Nucleus accumbens (tissue), 56 donors: Measurements from ENCODE around the gene OPCML.

Experiments
- DNase-seq, 56 donors: peaks; one replicate each; lab custom pipeline; 2025; lab: John Stamatoyannopoulos, UW

Gene OPCML

DNA sequence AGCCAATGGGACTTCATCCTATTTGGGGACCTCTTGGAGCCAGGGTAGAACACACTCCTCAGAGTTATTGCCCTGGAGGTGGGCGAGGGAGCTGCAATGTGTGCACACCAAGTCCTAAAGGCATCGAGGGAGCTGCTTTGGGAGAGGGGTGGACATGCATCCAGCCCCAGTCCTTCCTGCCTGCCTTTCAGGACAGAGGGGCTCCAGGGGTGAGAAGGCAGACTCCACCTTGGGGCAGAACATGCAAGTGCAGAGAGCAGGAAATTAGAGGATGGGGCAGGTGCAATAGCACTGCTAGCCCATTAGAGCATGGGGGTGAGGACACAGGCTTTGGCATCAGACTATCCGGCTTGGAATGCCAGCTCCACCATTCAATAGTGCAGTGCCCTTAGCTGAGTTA, 288.5 kb downstream of the OPCML start:
- no peak for DNase-seq

DNA sequence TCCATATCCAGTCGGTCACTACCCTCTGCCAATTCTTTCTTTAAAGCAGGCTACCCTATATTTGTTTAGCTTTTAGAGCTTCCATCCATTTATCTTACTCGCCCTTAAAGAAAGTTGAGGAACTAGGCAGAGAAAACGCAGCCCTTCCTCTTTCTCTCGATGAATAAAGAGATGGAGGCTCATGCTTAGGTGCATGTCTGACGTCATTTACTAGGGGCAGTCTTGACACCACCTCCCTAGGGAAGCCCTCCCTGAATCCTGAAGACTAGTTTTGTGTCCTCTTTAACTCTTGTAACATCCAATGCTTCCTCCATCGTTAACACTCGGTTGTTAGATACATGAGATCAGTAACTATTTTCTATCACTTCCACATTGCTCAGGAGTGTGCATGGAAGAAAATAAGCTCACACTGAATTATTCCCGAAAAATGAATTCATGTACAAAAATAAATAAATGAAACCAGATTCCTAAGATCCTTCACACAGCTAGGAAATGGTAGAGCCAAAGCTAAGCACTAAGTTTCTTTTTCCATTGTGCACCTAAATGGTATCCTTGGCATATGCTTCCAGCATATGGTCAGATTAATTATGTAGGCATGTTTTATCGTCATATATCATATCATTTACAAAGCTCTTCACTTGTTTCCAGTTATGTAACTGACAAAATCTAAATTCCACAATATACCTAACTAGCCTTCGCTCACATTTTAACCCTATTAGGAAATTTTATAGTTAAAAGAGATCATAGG, 291.2 kb downstream of the OPCML start:
- DNase-seq: no peak

DNA sequence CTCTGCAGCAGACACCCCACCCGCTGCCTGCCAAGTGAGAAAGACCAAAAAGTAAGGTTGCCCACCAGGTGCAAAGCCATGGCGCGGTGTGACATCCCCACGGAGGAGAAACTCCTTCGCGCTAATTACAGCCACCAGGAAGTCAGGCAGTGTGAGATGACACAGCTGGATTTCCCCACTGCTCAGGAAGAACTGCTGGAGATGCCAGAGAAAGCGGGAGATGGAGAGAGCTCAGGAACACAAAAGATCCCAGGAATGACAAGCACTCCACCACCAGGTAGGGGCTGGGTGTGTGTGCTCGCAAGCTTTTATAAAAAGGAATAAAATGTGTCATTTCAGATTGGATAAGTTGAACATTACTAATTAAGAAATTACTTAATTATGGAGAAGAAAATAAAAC, 292.7 kb downstream of the OPCML start:
- DNase-seq: no peak

DNA sequence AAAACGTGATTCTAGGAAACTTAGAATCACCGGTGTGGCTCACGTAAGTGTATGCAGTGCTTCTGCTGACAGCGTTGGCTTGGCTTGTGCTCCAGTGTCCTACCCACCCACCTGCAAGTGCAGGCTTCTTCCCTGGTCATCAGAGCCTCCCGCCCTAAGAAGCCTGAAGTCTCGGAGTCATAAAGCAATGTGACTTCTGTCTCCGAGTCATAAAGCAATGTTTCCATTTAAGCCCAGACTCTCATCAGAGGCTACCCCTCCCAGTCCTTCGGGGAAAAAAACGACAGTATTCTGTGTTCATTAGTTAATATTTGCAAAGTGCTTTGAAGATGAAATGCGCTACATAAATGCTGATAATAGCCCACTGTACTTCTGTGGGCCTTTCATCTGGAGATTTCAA, 293.8 kb downstream of the OPCML start:
- no peak for DNase-seq

DNA sequence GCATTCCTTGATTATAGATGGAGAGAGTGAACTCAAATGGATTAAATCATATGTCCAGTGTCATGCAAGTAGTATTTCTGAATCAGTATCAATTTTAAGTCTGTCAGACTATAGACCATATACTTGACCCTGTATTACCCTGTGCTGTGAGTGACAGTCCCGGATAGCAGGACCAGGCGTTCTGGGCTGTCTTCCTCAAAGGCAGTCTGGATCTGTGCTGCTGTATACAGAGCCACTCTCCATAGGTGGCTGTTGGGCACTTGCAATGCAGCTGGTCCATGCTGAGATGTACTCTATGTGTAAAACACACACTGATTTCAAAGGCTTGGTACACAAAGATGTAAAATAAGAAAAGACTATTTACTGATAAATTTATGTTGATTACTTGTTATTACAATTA, 294.3 kb downstream of the OPCML start:
- no peak for DNase-seq

DNA sequence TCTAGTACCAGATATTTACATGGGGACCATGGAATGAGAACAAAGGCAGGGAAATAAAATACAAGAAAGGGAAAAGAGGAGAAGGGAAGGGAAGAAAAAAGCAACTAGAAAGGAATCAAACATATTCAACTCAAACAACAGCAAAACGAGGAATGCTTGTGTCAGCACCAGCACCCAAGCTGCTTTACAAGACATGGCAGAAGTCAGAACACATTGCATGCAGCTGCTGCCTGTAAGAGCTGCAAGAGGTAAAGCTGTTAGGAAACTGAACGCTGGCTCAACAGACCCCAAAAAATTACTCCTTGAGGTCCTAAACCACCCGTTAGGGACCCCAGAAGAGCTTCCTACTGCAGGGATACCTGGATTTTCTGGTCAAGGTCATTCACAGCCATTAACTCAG, 296.9 kb downstream of the OPCML start:
- no peak for DNase-seq

DNA sequence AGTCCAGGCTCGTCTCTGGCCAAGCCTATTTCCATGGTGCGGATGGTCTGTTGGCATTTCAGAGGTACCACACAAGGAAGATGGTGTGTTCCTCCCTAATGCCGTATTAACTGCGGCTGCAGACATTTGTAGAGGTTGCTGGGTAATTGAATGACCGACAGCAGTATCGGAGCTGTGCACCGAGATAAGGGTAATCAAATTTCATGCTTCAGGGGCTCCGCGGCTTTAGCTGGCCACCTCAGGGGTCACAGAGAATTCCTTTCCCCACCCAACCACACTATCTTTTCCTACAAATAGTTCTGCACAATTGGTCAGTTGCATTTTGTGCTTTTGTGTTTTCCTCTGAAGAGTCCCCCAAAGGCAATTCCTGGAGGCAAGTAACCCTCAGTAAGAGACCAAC, 297.4 kb downstream of the OPCML start:
- DNase-seq: no peak

DNA sequence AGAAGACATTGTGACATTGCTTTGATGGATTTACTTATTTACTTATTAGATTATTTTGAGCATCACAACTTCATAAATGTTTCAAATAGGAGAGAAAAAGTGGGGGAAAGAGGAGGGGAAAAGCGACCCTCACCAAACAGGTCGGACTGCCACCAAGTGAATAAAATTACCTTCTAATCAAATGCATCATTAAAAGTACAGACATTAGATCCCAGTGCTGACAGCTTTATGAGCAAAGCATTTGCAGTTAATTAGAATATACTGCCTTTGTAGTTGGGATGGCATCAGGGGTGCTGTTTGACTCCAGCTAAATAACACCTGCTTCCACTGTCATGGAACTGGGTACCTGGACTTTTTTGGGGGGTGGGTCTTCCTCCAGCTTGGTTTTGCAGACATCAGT, 299.6 kb downstream of the OPCML start:
- no peak for DNase-seq

DNA sequence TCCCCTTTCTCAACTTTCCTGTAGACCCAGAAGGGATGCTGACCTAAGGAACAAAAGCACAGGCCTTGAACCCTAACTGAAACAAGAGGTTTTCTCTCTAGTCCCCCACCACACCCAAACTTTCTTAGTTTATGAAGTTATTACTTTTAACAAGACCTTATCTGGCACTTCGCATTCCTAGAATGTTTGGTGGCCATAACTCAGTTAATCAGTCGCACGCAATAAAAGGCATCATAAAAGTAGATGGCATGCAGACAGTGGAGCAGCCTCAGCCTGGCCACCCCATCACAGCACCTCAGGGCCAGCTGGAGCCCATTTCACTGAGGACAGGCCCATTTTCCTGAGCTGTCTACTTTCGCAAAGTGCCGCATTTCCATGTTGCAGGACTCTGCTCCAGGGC, 301.9 kb downstream of the OPCML start:
- no peak for DNase-seq

DNA sequence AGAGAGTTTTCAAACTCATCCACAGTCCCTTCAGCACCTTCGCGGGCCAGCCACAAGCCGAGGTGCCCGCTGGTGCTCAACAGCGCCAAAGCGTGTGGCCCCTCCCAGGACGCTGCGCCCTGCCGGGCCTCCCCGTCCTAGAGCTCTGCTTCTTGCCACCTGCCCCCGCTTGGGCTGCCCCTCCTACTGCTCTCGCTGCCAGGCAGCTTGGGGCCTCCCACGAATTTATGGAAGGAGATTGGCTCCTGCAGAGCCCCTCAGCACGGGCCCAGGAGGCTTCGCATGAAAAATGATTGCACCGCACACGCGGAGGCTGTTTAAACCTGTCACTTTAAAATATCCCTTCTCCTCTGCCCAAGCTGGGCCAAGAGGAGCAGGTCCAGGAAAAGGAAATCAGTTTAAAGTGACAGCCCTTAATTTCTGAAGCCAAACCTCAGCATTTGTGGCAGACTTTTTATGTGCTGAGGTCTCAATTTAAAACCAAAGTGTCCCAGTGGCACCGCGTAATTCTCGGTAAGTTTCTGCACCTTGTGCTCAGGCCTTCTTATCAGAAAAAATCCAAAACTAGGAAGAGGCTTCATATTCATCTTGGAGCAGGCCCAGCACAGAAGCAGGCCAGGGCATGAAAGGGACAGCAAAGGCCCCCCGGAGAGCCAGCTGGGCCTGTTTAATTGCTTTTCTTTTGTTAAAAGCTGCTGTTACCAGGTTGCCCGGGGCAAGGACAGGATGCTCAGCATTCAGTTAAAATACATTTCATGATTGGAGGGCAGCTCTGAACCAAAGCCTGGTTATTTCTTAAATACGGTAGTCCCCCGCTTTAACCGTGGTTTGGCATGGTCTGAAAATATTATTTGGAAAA, 303.6 kb downstream of the OPCML start:
- peak in 3 of 56 donors; percentile 10 to 27 (median 11) for DNase-seq

DNA sequence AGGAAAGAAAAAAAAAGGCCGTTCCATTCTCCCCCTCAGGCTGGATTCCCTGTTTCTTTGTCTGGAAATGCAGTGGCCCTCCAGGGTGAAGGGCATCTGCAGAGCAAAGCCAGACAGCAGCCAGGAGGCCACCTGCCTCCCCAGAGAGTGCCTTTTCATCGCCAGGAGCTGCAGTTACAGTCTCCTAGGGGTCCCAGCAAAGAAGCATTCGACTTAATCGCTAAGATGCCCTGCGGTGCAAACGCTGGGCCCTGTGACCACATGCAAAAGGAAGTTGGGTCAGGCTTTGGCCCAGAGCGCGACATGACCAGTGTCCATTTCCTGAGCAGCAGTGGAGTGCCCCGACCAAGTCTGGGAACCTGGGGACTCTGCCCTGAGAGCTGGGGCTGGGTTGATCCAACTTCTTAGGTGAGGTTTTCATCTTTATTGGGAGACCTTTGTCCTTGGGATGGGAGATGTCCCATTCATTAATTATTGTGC, 304.6 kb downstream of the OPCML start:
- no peak for DNase-seq

DNA sequence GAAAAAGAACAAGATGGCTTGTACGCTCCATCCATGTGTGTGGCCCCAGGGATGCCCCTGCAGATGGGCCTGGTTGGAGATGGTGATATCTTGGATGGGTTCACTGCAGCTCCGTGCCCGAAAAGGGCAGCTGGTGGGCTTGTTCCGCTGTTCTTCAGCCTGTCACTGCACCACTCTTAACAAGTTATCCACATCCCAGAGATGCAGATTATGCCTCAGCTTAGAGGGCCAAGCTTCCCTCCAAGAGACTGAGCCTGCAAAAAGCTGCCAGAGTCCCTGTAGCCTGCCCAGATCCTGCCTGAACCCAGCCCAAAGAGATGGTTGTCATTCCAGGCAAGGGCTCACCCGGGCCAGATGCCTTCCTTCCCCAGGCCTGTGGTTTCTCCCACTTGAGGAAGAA, 308.0 kb downstream of the OPCML start:
- DNase-seq: no peak

DNA sequence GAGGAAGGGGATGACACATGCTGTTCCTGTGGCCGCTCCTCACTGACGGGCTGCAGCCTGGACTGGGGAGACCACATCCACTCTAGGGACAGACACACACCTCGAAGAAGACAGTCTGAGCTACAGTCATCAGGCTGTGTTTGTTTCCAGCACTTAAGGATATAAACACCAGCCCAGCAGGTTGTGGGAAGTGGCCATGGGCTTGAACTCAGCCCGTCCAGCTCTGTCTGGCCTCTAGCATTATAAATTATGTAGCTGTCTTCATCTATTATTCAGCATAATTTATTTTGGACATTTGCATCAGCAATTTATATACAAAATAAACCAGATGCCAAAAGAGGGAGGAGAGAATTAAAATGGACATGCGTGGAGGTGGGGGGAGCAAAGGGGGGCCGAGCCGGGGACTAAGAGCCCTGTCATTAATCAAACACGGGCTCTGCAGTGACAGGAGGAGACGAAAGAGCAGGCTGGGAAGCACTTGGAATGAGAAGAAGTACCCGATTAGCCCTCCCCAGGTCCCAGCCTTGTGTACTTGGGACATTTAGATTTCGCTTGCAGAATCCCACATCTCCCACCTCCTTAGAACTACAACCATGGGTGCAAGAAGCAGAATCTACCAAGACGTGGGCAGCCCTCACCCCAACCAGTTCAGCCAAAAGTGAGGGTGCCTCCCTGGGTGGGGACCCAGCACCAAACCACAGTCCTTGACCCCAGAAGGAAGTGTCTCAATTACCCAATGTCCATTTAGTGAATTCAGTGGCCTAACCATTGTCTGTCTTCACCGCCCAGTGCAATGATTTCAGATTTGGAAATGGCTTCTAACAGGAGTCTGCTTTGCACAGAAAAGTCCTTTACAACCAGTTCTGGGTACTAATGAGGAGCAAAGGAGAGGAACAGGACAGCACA, 309.6 kb downstream of the OPCML start:
- DNase-seq: no peak

DNA sequence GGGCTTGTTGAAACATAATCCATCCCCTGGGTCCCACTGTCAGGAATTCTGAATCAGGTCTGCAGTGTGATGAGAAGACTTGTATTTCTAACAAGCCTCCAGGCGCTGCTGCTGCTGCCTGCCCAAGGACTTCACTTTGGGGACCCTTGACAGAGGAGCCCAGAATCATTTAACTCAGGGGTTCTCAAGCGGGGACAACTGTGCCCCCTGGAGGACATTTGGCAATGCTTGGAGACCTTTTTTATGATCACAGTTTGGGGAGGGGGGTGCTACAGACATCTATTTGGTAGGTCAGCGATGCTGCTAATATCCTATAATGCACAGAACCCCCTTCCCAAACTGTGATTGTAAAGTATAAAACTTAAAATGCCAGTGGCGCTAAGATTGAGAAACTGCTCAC, 312.8 kb downstream of the OPCML start:
- no peak for DNase-seq

DNA sequence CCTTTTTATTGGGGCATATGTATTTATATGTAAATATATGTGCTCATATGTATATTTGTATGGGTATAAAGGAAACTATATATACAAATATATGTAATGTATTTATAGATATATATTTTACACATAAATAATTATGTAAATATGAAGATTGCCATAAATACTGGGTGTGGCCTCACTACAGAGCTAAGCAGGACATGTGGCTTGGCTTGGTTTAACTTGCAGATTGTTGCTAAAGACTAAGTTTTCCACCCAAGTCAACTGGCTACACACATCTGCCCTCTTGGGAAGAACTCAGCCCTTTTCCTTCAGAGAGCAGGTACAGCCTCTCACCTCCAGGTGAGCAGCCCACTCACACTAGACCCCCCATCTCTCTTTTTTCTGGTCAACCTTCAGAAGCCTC, 315.5 kb downstream of the OPCML start:
- DNase-seq: no peak

DNA sequence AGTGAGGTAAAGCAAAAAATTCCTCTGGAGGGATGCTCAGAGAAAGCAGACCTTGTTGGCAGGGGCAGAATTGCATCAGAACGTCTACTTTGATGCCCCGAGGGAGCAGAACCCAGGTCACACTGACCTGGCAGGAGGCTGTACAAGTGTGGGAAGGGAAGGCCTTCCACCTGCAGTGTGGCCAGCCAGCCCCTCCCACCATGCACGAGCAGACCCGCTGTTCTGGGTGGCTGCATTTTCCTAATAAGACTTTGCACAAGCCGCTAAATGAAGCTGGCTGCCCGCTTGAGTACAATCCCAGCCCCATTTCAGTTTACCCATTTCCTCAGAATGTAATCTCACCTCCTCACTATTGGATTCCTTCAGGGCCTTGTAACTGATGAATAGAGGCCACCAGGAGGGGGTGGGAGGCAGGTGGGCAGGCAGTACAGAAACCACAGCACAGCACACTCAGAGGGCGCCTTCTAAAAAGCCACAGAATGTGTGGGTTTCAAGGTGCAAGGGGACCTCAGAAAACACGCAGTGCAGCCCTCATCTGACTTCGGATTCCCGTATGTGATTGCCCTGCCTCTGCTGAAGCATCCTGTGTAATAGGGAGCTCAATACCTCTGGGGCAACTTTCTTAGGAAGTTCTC, 316.6 kb downstream of the OPCML start:
- no peak for DNase-seq

DNA sequence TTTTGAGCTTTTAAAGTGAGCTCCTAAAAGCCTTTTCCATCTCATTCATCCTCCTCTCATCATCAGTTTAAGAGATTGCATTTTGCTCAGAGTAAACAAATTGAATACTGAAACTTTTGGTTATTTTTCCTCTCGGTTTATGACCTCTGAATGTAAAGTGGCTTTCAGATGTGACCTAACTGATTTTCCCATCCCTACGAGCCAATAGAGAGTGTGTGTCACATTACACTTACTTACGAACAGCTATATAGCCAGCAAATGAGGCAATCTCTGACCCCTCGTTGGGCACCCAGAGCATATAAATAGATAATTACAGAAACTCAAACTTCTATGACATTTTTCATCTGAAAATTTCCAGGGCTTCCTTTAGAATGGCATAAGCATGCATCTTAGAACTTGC, 317.7 kb downstream of the OPCML start:
- DNase-seq: no peak

DNA sequence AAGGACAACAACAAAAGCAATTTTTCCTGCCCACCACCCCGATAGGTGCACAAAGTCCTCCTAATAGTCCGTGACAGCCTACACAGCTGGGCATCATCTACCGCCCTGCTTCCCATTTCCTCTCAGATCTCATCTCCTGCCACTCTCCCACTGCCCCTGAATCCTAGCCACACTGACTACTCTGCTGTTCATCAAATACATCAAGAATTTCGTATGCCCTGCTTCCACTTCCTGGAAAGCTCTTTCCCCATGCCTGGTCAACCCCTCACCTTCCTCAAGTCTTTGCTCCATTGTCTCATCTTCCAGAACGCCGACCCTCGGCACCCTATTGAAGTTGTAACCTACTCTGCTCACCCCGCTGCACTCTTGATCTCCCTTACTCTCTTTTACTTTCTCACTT, 320.1 kb downstream of the OPCML start:
- no peak for DNase-seq

DNA sequence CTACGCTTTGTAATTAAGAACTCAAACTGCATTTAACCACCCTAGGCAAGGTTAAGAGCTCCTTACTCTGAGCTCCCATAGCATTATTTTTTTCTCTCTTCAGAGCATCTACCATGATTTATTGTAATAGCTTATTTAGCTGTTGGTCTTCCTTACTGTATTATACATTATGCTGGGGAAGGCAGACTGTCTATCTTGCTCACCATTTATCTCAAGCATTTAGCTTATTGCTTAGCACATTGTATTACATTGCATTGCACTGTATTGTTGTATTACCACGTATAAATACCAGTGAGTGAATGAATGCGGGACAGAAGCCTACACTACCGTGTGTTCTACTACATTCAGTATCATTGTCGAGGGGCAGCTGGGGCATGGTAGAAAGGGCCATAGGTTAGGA, 324.3 kb downstream of the OPCML start:
- DNase-seq: no peak

DNA sequence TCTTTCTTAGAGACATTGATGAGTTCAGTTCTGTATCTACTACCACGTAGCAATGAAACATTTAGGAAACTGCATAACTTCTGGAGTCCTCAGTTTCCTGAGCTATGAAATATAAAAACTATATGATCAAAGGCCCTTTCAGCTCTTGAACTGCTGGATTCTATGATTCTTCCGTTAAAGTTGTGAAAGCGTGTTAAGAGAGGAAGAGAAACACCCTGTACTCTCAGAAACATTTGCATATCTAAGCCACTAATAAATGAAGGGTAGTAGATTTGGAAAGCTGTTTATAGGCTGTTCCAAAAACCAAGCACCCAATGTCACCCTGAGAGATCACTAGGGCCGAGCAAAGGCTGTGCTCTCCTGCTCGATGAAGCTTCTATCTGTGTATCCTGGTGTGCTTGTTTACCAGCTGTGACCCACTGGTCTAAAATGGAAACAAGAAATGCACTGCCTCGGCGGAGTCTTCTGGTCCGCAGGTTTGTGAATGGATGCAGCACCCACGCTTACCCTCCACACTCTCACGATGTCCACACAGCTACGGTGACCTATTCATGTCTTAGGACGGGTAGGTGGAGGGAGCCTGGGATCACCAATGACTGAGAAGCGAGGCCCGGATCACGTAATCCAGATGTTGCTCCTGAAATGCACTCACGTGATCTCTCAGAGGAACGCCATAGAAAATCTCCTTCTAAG, 325.8 kb downstream of the OPCML start:
- no peak for DNase-seq
